DND-41 (cell line): ENCODE data around the gene SLC12A6.

Experiments
- EZH2 ChIP-seq: IDR thresholded peaks from 3 replicates; pipeline ENCODE4 v1.6.1; 2012; ENCODE audit warnings: borderline replicate concordance, low read depth, mild to moderate bottlenecking, moderate library complexity, low read length, inconsistent platforms; ENCODE audit not compliant: severe bottlenecking
- TF ChIP-seq, protein P1 (sequence below): IDR thresholded peaks from 2 replicates; pipeline ENCODE4 v1.5.1; 2012; ENCODE audit warnings: borderline replicate concordance, low read length, moderate library complexity, mild to moderate bottlenecking; ENCODE audit not compliant: poor library complexity, severe bottlenecking; ENCODE audit errors: extremely low read depth

DNA sequence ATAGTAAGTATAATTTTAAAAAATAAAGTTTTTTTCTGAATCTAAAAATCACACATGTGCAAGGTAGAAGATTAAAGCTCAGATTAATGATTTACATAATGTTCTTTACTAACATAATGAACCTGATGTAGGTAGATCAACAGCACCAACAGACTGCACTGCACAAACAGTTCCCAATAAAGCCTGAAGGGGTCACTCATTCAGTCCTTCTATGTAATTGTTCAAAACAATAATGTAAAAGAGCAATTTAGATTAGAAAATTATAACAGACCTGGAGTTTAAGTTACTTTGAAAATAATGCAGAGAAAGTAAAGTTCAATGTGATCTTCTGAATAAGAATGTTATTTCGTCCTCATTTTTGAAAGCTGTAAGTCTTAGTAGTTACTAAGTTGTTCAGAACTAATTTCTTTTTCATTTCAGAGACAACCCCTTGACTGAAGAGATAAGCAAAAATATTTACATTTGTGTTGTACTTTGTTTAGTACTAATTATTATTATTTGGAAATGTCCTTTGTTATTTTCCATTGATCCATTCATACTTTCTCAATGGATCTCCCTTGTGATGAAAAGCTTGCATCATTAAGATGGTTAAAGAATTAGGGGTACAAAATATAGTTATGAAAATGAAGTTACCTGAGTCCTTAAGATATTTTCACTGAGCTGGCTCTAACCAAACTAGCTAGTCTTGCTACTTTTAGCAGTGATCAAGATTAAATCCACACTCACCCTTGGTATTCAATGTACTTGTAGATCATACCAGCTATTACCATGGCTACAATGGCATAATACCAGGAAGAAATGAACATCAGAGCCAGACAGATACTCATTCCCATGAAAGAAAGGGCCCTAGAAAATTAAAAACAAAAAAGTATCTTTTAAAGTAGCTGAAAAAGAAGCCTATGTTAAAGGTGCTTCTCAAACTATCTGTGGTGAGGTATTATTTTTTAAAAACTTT lies 95.9 kb downstream of the SLC12A6 start:
- TF ChIP-seq, protein P1, sequence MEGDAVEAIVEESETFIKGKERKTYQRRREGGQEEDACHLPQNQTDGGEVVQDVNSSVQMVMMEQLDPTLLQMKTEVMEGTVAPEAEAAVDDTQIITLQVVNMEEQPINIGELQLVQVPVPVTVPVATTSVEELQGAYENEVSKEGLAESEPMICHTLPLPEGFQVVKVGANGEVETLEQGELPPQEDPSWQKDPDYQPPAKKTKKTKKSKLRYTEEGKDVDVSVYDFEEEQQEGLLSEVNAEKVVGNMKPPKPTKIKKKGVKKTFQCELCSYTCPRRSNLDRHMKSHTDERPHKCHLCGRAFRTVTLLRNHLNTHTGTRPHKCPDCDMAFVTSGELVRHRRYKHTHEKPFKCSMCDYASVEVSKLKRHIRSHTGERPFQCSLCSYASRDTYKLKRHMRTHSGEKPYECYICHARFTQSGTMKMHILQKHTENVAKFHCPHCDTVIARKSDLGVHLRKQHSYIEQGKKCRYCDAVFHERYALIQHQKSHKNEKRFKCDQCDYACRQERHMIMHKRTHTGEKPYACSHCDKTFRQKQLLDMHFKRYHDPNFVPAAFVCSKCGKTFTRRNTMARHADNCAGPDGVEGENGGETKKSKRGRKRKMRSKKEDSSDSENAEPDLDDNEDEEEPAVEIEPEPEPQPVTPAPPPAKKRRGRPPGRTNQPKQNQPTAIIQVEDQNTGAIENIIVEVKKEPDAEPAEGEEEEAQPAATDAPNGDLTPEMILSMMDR: peak; percentile 65
- no peak for TF ChIP-seq EZH2
